Activated CD8-positive, alpha-beta memory T cell treated with anti-CD3 and anti-CD28 coated beads, Interleukin-2, amount 50 U/mL, for 24 hours (primary cell): Measurements from ENCODE around the gene PCDHB9.
"Not testable (repeated sequence)": the region's sequence is repeated elsewhere in the genome, so short reads cannot be mapped to it uniquely, and the experiment has no call there.

ENCODE experiments used
- DNase-seq: peaks from one replicate; pipeline ENCODE4 v3.0.0-alpha.2; 2020; ENCODE audit errors: extremely low read depth

PCDHB9 gene

GRCh38 chr5:141186897-141187512 is at the start of gene PCDHB9:
Gene PCDHB9, plus strand, starts transcription at chr5:141187161. Its CDS starts 158 bp downstream, at chr5:141187319.
- DNase-seq: no peak

GRCh38 chr5:141137346-141137745 is 49.6 kb upstream of the PCDHB9 start:
- not testable (repeated sequence) for DNase-seq

- no peak for DNase-seq
Measured at GRCh38 chr5:141149812-141150211, 37.1 kb upstream of the PCDHB9 start, which contains the start of gene PCDHB6. Gene PCDHB6, plus strand, starts transcription at chr5:141150057. Its CDS starts 201 bp downstream, at chr5:141150258.

GRCh38 chr5:141150224-141150992 is 36.6 kb upstream of the PCDHB9 start:
- DNase-seq: no peak

GRCh38 chr5:141150993-141151325 is 36.0 kb upstream of the PCDHB9 start:
- DNase-seq: no peak

GRCh38 chr5:141151632-141152031 is 35.3 kb upstream of the PCDHB9 start:
- not testable (repeated sequence) for DNase-seq

GRCh38 chr5:141152096-141152495 is 34.9 kb upstream of the PCDHB9 start:
- DNase-seq: not testable (repeated sequence)

GRCh38 chr5:141155540-141156374 is 31.2 kb upstream of the PCDHB9 start:
- DNase-seq: no peak

- not testable (repeated sequence) for DNase-seq
Measured at GRCh38 chr5:141157356-141157755, 29.6 kb upstream of the PCDHB9 start.

- not testable (repeated sequence) for DNase-seq
Measured at GRCh38 chr5:141157901-141158300, 29.1 kb upstream of the PCDHB9 start.

- DNase-seq: no peak
Measured at GRCh38 chr5:141172381-141173204, 14.4 kb upstream of the PCDHB9 start, which contains the start of gene PCDHB7. Gene PCDHB7, plus strand, starts transcription at chr5:141172644. Its CDS starts 192 bp downstream, at chr5:141172836.

GRCh38 chr5:141174291-141175104 is 12.5 kb upstream of the PCDHB9 start:
- DNase-seq: not testable (repeated sequence)

GRCh38 chr5:141175933-141176332 is 11.0 kb upstream of the PCDHB9 start:
- DNase-seq: no peak

GRCh38 chr5:141177577-141178191 is 9.3 kb upstream of the PCDHB9 start, which contains the start of gene PCDHB8:
Gene PCDHB8, plus strand, starts transcription at chr5:141177790. Its CDS starts 245 bp downstream, at chr5:141178035.
- not testable (repeated sequence) for DNase-seq

GRCh38 chr5:141179371-141179770 is 7.6 kb upstream of the PCDHB9 start:
- DNase-seq: not testable (repeated sequence)

GRCh38 chr5:141179876-141180275 is 7.1 kb upstream of the PCDHB9 start:
- DNase-seq: not testable (repeated sequence)

GRCh38 chr5:141180313-141180712 is 6.6 kb upstream of the PCDHB9 start:
- DNase-seq: no peak

GRCh38 chr5:141182248-141182647 is 4.7 kb upstream of the PCDHB9 start, which contains the start of gene PCDHB16:
Gene PCDHB16, plus strand, starts transcription at chr5:141182387. Its CDS starts 173 bp downstream, at chr5:141182560.
- DNase-seq: no peak

- DNase-seq: not testable (repeated sequence)
Measured at GRCh38 chr5:141184117-141184855, 2.7 kb upstream of the PCDHB9 start.
